ENCODE measurements around the gene NAV2.

Gene NAV2

DNA sequence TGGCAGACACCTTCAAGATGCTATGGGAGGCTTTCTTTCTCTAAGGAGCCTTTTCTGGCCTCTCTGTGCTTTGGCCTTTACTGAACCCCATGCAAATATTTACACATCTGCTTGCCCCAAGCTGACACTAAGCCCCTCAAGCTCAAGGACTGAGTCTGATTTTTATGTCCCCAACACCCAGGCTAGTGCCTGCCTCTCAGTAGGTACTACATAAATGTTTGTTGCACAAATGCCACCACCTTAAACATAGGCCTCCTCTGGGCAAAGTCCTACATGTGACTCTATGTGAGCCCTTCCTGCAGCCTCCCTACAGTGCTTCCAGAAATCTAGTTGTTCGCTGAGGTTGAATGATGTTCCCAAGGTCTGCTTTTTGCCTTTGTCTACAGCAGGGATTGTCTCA, 260.0 kb downstream of the NAV2 start:
- peaks cover 2% of the 10 kb centered on the region for H3K9me3 ChIP-seq (ENCODE audit: low read length)
- no peak overlapping the region for H2AFZ ChIP-seq (ENCODE audit: low read depth, low read length)
- H3K4me1 ChIP-seq (ENCODE audit: insufficient read depth, low read length) = peaks cover 7% of the 10 kb centered on the region
- H3K27me3 ChIP-seq (ENCODE audit: insufficient read depth, low read length) = no peaks in the 10 kb centered on the region
- no peak overlapping the region for H3K4me3 ChIP-seq (ENCODE audit: low read length)
- H3K36me3 ChIP-seq (ENCODE audit: insufficient read depth, low read length) = no peaks in the 10 kb centered on the region

DNA sequence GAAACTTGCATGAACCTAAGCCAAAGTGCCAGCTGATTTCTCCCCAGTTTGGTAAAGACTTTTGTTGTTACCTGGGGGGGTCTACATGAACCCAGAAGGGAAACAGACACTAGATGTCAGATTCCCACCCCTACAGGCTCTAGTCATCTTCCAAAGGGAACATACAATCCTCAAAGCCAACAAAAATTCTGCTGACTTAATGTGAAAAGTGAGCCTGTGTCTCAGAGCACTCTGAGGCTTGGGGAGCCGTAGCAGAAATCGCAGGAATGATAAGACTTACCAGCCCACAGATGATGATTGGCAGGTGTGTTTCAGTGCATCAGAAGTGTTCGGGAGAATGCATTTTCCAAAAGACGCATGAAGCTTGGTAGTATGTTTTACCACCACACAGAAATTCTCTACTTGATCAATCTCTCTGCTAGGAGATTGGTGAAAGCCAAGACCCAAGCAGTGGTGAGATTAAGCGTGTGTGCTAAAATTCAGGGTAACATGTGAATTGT, 260.5 kb downstream of the NAV2 start:
- no peak overlapping the region for H2AFZ ChIP-seq (ENCODE audit: low read depth, low read length)
- no peak overlapping the region for H3K4me3 ChIP-seq (ENCODE audit: low read length)
- H3K36me3 ChIP-seq (ENCODE audit: insufficient read depth, low read length) = no peaks in the 10 kb centered on the region
- no peaks in the 10 kb centered on the region for H3K27me3 ChIP-seq (ENCODE audit: insufficient read depth, low read length)
- peaks cover 2% of the 10 kb centered on the region for H3K9me3 ChIP-seq (ENCODE audit: low read length)
- peaks cover 7% of the 10 kb centered on the region for H3K4me1 ChIP-seq (ENCODE audit: insufficient read depth, low read length)

DNA sequence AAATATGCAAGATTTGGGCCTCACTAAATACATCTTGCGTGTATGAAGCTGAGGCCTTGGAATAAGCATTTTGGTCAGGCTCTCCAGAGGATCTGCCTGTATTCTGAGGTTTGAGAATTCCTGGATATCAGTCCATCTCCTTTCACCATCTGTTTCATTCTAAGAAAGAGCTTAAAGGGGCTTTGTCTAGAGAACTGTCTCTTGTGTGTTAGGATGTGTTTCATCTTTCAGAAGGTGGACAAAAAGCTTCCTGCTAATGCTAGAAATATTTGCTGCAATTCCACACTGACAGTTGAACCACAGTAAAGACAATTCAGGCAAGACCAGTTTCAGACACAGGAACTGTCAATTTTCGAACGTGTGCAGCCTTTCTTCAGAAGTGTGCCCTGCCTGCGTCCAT, 262.2 kb downstream of the NAV2 start:
- no peaks in the 10 kb centered on the region for H3K27me3 ChIP-seq (ENCODE audit: insufficient read depth, low read length)
- no peaks in the 10 kb centered on the region for H3K36me3 ChIP-seq (ENCODE audit: insufficient read depth, low read length)
- peaks cover 7% of the 10 kb centered on the region for H3K4me1 ChIP-seq (ENCODE audit: insufficient read depth, low read length)
- H2AFZ ChIP-seq (ENCODE audit: low read depth, low read length) = no peak overlapping the region
- H3K9me3 ChIP-seq (ENCODE audit: low read length) = peaks cover 2% of the 10 kb centered on the region
- H3K4me3 ChIP-seq (ENCODE audit: low read length) = no peak overlapping the region

DNA sequence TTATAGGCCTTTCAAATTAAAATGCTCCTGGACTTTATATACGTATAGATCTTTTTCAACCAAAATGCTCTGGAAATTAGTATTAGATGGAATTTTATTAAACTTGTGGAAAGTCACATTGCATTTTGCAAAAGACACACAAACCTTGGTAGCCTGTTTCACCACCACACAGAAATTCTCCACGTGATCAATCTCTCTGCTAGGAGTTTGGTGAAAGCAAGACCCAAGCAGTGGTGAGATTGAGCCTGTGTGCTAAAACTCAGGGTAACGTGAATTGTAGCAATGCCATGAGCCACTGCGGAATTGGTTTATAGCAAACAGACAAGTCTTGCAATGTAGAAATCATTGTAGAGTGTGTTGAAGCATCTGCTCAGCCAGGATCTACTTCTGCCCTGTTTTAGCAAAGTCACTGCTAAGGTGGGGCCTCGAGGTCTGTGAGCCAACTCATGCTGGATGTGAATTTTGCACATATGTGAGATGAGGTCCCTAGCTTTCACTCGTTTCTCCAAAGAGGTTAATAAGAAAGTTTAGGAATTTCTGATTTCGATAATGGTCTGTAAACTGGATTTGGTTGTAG, 262.9 kb downstream of the NAV2 start:
- Histone ChIP-seq H3K9me3 (ENCODE audit: low read length) (peaks cover 2% of the 10 kb centered on the region), H2AFZ (ENCODE audit: low read depth, low read length) (no peak overlapping the region), H3K27me3 (ENCODE audit: insufficient read depth, low read length) (no peaks in the 10 kb centered on the region), H3K36me3 (ENCODE audit: insufficient read depth, low read length) (no peaks in the 10 kb centered on the region), H3K4me1 (ENCODE audit: insufficient read depth, low read length) (peaks cover 7% of the 10 kb centered on the region), H3K4me3 (ENCODE audit: low read length) (no peak overlapping the region)

DNA sequence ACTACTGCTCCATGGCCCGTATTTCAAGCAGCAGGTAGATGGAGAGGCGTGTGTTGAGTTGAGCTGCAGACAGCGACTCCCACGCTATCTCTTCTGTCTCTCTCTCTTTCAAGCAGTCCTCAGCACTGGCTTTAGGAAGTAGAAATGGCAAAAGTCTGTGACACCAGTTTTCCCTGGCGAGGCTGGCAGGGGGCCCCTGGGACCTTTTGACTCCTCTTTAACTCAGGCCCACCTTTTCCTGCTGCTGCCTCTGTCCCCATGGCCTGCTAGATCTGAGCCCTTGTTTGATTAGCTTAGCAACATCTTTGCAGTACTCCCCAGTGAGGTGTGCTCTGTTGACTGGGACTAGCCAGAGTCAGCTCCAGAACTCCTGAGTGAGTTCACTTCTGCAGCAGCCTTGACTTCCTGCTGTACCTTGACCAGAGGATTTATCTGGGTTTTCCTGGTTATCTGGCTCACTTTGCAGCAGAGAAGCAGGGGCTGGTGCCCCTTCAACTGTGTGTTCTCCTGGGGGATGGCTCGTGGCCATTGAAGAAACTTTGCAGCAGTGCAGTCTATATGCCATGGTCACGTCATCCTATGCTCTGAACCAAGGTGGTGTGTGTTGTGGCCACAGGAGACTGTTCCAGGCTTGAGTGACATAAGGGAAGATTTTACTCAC, 263.8 kb downstream of the NAV2 start:
- Histone ChIP-seq H2AFZ (ENCODE audit: low read depth, low read length) (no peak overlapping the region), H3K27me3 (ENCODE audit: insufficient read depth, low read length) (no peaks in the 10 kb centered on the region), H3K4me3 (ENCODE audit: low read length) (no peak overlapping the region), H3K4me1 (ENCODE audit: insufficient read depth, low read length) (peaks cover 7% of the 10 kb centered on the region), H3K9me3 (ENCODE audit: low read length) (peaks cover 2% of the 10 kb centered on the region), H3K36me3 (ENCODE audit: insufficient read depth, low read length) (no peaks in the 10 kb centered on the region)

DNA sequence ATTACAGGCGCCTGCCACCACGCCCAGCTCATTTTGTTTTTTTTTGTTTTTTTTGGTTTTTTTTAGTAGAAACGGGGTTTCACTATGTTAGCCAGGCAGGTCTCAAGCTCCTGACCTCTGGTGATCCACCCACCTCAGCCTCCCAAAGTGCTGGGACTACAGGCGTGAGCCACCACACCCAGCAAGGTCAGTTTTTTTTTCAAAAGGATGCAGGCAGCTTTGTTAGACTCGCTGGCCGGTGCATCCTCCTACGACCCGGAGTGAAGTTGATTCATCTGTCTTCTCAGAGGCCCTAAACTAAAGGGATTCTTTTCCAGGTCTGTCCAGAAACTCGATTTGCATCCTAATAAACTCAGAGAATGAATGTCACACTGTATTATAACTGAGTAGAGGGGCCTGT, 265.3 kb downstream of the NAV2 start:
- H3K4me3 ChIP-seq (ENCODE audit: low read length) = no peak overlapping the region
- peaks cover 2% of the 10 kb centered on the region for H3K9me3 ChIP-seq (ENCODE audit: low read length)
- H2AFZ ChIP-seq (ENCODE audit: low read depth, low read length) = no peak overlapping the region
- H3K36me3 ChIP-seq (ENCODE audit: insufficient read depth, low read length) = no peaks in the 10 kb centered on the region
- no peaks in the 10 kb centered on the region for H3K27me3 ChIP-seq (ENCODE audit: insufficient read depth, low read length)
- H3K4me1 ChIP-seq (ENCODE audit: insufficient read depth, low read length) = peaks cover 7% of the 10 kb centered on the region

DNA sequence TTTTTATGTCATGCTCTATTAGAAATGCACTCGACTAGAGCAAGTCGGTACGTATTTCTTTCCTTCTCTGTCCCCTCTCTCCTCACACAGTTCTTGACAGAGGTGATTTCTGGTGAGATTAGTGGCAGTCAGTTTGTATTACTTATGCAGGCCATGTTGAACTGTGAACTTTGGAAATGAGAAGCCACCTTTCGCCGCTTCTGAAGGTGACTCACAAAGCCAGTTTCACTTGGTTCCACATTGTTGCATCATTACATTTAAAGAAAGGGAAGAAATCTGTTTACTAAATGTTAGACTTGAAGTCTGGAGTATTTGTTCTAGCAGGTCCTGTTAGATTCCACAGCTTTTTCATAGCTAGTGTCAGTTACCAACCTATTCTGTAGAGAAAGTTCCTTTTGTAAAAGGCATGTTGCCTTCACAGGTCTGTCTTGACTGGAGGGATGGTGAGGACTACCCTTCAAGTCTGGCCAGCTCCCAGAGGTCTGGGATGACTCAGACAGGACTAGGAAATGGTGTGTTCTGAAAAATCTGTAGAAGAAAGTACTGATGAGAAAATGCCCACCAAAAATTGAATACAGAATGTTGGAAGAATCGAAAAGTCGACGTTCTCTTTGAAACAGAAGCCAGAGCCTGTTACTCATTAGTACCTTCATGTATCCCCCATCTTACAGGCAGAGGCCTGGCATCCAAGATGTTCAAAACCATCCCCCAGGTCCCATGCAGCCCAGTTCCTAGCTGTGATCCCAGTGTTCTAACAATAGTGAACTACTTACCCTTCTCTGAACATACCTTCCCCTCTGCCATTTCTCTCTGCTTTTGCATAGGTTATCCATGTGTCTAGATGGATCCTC, 266.3 kb downstream of the NAV2 start:
- Histone ChIP-seq H3K36me3 (ENCODE audit: insufficient read depth, low read length) (no peaks in the 10 kb centered on the region), H3K27me3 (ENCODE audit: insufficient read depth, low read length) (no peaks in the 10 kb centered on the region), H3K4me1 (ENCODE audit: insufficient read depth, low read length) (peaks cover 7% of the 10 kb centered on the region), H3K4me3 (ENCODE audit: low read length) (no peak overlapping the region), H2AFZ (ENCODE audit: low read depth, low read length) (no peak overlapping the region), H3K9me3 (ENCODE audit: low read length) (peaks cover 2% of the 10 kb centered on the region)

DNA sequence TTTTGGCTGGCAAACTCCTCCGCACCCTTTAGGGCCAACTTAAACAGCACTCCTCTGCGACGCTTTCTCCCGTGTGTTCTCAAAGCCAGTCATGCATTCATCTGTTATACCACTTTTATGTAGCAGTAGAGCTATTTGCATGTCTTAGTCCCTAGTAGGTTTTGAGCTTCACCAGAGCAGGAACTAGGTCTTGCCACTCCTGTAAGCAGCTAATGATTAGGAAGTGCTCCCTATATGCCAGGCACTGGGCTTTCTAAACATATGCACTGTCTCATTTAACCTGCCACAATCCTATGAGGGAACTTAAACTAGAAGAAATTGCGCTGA, 266.8 kb downstream of the NAV2 start:
- Histone ChIP-seq H3K4me1 (ENCODE audit: insufficient read depth, low read length) (peaks cover 6% of the 10 kb centered on the region), H3K36me3 (ENCODE audit: insufficient read depth, low read length) (peaks cover 3% of the 10 kb centered on the region), H3K4me3 (ENCODE audit: low read length) (no peak overlapping the region), H2AFZ (ENCODE audit: low read depth, low read length) (no peak overlapping the region), H3K27me3 (ENCODE audit: insufficient read depth, low read length) (no peaks in the 10 kb centered on the region), H3K9me3 (ENCODE audit: low read length) (peaks cover 2% of the 10 kb centered on the region)

DNA sequence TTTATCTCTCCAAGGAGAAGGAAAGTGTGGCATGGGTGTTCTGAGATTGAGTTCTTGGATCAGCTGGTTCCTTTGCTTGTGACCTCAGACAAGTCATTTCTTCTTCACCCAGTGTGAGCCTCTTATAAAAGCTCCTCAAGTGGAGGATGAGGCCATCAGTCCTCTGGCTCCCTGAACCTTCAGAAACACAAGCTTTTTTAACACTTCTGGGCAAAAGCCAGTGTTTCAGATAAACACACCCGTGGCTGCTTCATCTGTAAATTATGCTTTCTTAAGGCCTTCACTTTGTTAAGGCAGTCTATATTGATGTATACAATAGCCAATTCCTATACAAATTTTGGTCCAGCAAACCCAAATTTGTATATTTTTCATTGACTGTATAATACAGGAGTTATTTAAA, 267.8 kb downstream of the NAV2 start:
- peaks cover 8% of the 10 kb centered on the region for H3K36me3 ChIP-seq (ENCODE audit: insufficient read depth, low read length)
- no peak overlapping the region for H2AFZ ChIP-seq (ENCODE audit: low read depth, low read length)
- H3K4me1 ChIP-seq (ENCODE audit: insufficient read depth, low read length) = no peaks in the 10 kb centered on the region
- H3K9me3 ChIP-seq (ENCODE audit: low read length) = peaks cover 2% of the 10 kb centered on the region
- H3K27me3 ChIP-seq (ENCODE audit: insufficient read depth, low read length) = no peaks in the 10 kb centered on the region
- no peak overlapping the region for H3K4me3 ChIP-seq (ENCODE audit: low read length)

DNA sequence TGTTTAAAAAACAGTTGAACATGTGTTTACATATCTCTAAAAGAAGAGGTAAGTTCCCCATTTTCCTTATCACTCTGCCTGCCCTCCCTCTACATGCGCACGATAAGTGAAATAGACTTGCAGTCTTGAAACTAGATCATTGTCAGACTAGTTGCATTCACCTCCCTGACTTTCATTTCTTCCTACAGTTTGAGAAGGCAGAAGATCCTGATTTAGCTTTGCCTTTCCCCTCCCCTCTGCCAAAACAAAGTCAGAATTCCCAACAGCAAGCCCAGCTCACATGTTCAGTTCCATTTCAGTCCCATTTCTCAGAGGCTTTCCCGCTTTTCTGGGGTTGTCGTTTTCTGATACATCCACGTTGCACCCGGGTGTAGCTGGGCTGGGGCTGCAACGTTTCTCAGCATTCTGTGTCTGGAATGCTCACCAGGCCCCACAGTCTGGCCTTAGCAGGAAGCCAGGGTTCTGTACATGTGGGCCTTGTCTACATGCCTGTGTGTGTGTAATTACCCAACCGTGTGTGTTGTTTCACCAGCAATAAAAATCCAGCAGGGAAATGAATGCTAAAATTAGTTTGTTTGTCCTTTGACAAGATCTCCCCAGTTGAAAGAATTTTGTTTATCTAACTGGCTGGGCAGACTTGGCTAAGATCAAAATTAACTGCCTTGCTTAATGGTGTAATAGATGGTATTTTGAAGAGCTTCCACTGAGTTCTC, 268.5 kb downstream of the NAV2 start:
- H3K4me1 ChIP-seq (ENCODE audit: insufficient read depth, low read length) = no peaks in the 10 kb centered on the region
- H2AFZ ChIP-seq (ENCODE audit: low read depth, low read length) = no peak overlapping the region

DNA sequence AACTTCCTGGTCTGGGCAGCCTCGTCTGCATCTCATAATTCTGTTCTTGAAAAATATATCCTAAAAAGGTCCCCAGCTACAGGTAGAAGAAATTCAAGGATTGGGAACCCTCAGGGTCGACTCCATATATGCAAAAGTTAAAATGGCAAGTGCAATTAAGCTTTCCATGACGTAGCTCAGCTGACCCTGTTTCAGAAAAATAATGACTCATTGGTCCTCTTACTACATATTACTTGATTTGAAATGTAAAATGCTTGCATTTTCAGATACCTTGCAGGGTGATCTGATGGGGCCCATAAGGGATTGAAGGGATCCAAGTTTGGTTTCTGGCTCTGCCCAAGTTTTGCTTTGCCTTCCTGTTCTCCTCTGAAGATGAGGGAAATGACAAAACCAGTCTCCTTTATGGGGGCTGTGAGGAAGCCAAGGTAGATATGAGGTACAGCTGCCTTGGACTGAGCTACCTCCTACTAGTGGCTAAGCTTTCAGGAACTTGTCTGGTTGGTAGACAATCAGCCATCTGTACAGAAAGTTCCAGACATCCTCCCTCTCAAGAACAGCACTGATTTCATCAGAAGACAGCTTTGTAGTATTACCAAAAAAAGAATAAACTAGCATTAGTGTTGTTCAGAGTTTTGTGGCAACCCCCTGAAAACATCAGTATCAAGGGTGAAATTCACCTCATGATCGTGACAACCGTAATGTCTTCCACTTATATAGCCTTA, 270.3 kb downstream of the NAV2 start:
- Histone ChIP-seq H3K36me3 (ENCODE audit: insufficient read depth, low read length) (peaks cover 11% of the 10 kb centered on the region), H3K9me3 (ENCODE audit: low read length) (no peaks in the 10 kb centered on the region), H3K27me3 (ENCODE audit: insufficient read depth, low read length) (no peaks in the 10 kb centered on the region), H2AFZ (ENCODE audit: low read depth, low read length) (no peak overlapping the region), H3K4me1 (ENCODE audit: insufficient read depth, low read length) (no peaks in the 10 kb centered on the region), H3K4me3 (ENCODE audit: low read length) (no peak overlapping the region)

More for the DNA sequence above, 268.5 kb downstream of the NAV2 start:
- Histone ChIP-seq H3K4me3 (ENCODE audit: low read length) (no peak overlapping the region), H3K27me3 (ENCODE audit: insufficient read depth, low read length) (no peaks in the 10 kb centered on the region), H3K36me3 (ENCODE audit: insufficient read depth, low read length) (peaks cover 8% of the 10 kb centered on the region), H3K9me3 (ENCODE audit: low read length) (peaks cover 1% of the 10 kb centered on the region)

DNA sequence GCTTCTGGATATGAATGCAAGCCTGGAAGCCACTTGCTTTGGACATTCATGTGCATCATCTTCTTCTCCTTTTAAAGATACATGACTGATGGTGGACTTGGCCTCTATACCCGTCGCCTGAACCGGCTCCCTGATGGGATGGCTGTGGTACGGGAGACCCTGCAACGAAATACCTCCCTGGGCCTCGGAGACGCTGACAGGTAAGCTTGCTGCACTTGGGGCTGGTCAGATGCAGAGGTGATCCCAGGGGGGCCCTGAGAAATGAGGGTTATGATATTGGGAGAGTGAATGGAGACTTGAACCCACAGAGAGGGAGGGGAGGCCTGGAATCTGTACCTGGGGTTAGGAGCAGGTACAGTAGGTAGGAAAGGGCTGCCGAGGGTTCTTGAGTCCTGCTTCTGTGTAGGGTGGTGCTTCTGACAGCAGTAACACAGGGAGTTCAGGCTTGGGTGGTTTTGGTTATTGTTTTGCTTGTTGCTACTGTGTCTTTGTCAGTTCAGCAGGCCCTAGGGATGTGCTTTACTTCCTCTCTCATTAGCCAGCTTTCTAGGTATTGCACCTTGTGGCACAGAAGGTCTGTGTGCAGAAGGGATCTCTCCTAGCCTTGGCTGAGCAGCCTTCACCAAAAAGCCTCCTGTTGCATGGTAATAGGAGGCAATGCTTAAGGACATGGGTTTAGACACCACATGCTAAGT, 271.6 kb downstream of the NAV2 start:
- Histone ChIP-seq H3K4me1 (ENCODE audit: insufficient read depth, low read length) (no peaks in the 10 kb centered on the region), H3K27me3 (ENCODE audit: insufficient read depth, low read length) (no peaks in the 10 kb centered on the region), H3K36me3 (ENCODE audit: insufficient read depth, low read length) (peaks cover 12% of the 10 kb centered on the region)

More for the DNA sequence above, 271.6 kb downstream of the NAV2 start:
- Histone ChIP-seq H2AFZ (ENCODE audit: low read depth, low read length) (no peak overlapping the region), H3K4me3 (ENCODE audit: low read length) (no peak overlapping the region), H3K9me3 (ENCODE audit: low read length) (no peaks in the 10 kb centered on the region)

Data from neuron (in vitro differentiated cells).